Hepatocyte (in vitro differentiated cells): ENCODE data around the gene APOH.

Source experiments
- CTCF ChIP-seq: fragments of 200-600 bp; sonication (generic); IDR thresholded peaks from 2 replicates; pipeline ENCODE4 v1.5.1; 2016; ENCODE audit warnings: antibody characterized with exemption, mild to moderate bottlenecking; ENCODE audit not compliant: poor library complexity
- EZH2 ChIP-seq: fragments of 200-600 bp; sonication (generic); IDR thresholded peaks from 2 replicates; pipeline ENCODE4 v1.6.1; 2016; ENCODE audit warnings: antibody characterized with exemption, mild to moderate bottlenecking, borderline replicate concordance
- EZH2phosphoT487 ChIP-seq: fragments of 200-600 bp; sonication (generic); IDR thresholded peaks from one replicate; pipeline ENCODE4 v1.6.1; 2018; ENCODE audit warnings: antibody characterized with exemption, mild to moderate bottlenecking, low read depth, moderate library complexity; ENCODE audit not compliant: unreplicated experiment, severe bottlenecking

GRCh38 chr17:66250686-66251085 lies 21.5 kb upstream of the APOH start:
- TF ChIP-seq CTCF: no peak
- no peak for TF ChIP-seq EZH2
- no peak for TF ChIP-seq EZH2phosphoT487
